Measurements from ENCODE around the gene STYX.
"Not testable (repeated sequence)": the region's sequence is repeated elsewhere in the genome, so short reads cannot be mapped to it uniquely, and the experiment has no call there.

Gene STYX

DNA sequence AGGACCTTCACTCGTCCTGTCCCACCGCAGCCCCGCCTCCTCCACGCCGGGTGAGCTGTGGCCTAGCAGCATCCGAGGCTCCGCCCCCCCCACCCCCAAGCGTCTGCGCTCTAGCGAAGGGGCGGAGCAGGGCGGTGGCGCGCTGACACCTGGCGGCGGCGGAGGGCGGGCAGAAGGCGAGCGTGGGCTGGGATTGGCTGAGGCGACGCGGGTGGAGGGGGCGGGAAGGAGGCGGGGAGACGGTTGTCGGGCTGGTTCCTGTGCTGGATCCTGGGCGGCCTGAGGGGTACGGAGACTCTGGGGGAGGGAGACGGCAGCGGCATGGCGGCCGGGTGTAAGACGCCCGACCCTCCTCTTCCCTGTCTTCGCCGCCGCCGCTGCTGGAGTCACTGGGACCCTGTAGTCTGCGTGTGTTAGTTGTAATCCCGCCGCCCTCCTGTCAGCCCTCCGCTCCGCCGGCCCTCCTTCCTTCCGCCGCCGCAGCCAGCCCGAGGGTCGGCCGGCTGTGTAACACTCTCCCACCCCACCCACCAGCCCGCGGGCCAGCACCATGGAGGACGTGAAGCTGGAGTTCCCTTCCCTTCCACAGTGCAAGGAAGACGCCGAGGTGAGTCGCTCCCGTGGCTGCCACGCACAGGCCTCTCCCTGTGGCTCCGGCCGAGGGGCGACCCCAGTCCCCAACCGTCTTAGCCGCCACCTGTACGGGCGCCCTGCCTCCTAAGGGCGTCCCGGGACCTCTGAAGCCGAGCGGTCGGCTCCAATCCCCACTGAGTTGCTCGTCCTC lies at the start of gene STYX:
Gene STYX, plus strand, starts transcription at position 242 of the 784 bp plus-strand sequence. Its CDS starts 309 bp downstream, at position 551.
- DNase-seq, result peak; percentile 95

DNA sequence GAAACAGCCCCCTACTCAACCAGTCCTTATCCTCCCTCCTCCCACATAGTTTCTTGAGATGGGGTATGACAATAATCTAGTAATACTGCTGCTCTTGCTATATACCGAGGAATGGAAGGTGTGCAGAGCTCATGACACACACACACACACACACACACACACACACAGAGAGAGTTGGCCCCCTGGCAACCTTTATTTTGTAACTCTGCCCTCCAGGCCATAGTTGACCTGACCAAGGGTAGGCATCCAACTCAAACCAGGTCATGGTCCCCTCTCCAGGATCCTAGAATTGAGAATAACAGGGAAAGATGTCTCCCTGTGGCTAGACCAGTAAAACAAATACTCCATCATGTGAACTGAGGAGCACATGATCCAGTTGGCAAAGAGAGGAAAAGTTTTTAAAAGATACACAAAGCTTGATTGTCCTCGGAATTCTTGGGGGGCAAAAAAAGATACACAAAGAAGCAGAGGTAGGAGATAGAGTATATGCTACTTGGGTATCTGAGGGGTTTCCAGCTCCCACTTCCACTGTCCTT lies 45.9 kb upstream of the STYX start:
- DNase-seq, result no peak

DNA sequence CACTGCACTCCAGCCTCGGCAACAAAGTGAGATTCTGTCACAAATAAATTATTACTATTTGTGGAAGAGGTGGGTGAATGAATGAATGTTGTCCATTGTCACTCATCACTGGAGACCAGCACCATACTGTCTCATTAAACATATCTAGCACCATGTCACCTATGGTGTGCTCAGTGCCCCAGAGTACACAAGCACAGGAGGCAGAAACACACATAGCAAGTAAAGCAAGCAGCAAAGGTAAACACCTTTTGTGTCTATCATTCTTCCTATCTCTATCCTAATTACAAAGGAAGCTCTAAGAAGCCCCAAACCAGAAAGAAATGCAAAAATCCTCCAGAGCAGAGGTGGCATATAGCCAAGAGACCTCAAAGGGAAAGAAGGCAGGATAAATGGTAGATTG lies 43.8 kb upstream of the STYX start:
- DNase-seq, result no peak

DNA sequence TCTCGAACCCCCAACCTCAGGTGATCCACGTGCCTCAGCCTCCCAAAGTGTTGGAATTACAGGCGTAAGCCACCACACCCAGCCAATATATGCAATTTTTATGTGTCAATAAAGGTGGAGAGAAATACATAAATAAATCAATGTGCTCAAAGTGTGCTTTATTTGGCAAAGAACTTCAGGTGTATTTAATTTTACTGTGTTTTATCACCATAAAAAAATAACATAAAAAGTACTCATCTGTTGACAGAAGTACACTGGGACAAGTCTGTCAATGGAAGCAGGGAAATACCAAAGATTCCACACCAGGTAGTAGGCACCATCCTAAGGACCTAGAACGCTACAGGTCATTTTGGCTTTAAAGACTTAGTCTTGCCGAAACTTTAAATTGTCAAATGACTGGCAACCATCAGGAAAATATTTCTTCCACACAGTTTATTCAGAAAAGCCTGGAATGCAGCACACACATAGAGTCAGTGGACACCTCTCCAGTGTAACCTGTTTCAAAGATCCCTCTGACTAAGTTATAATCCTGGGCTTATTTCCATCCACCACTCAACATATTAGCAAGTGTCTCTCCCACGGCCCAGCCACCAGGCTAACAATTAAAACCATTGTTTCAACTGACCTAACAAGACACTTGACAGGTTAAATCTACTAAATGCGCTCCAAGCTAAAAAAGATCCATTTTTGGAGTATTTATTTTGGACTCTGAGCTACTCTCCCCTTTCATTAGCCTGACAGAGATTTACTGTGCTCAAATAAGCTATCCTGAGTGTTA lies 38.8 kb upstream of the STYX start:
- no peak for DNase-seq

DNA sequence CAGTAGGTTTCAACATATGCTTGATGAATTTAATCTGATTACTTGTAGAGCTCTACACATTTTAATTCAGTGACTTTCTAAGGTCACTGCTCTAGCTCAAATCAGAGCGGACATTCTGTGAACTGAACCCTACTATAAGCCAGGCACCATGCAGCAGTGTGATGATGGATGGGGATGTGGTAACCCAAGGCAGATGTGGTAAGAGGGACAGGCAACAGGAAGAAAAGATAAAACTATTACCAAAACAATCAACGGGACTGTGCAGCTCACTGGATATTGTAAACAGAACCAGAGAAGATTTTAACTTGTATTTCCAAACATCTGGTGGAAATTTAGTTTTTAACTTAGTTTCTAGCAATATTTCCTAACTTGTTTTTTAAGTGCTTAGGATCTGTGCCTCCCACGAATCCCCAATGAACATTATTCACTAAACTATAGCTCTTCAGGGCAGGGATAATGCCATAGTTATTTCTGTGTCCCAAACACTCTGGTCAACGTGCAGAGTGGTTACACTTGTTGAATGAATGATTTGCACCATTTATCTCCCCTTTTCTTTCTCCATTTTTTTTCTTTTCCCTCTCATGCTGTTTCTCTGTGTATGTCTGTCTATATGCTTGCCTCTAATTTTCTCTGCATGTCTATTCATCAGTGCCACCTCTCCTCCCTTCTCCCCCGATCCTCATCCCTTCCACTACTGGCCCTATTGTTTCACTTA lies 37.6 kb upstream of the STYX start:
- DNase-seq, result no peak

GRCh38 chr14:52693036-52693435 lies 36.9 kb upstream of the STYX start:
- DNase-seq, result no peak

- DNase-seq, result no peak
Measured at GRCh38 chr14:52693532-52693931, 36.4 kb upstream of the STYX start.

DNA sequence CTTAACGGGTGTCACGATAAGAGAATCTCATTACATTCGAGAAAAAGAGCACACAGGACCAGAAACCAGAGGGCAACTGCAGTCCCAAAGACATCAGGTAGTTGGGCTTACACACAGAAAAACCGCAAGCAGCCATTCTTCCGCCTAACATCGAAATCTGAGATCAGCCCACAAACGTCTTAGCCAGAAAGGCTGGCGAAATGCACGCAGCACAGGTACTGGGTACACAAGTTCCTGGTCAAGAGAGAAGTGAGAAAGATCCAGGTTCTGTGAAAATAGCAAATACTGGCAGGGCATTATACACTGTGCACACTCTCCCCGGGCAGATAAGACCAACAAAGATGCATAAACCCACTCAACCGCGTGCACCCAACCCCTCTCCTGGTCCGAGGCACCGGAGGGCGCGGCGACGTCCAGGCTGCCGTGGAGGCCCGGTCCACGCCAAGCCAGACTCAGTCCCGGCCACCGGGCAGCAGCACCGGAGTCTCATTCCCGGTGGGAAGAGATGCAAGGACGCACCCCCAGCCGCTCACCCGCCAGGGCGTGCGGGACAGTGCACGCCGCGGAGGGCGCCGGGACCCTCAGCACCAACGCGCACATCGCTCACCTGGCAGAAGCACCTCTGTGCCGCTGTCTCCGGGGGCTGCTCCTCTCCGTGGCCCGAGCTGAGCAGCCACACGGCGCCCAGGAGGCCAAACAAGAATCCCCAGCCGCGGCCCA lies 35.0 kb upstream of the STYX start:
- no peak for DNase-seq

DNA sequence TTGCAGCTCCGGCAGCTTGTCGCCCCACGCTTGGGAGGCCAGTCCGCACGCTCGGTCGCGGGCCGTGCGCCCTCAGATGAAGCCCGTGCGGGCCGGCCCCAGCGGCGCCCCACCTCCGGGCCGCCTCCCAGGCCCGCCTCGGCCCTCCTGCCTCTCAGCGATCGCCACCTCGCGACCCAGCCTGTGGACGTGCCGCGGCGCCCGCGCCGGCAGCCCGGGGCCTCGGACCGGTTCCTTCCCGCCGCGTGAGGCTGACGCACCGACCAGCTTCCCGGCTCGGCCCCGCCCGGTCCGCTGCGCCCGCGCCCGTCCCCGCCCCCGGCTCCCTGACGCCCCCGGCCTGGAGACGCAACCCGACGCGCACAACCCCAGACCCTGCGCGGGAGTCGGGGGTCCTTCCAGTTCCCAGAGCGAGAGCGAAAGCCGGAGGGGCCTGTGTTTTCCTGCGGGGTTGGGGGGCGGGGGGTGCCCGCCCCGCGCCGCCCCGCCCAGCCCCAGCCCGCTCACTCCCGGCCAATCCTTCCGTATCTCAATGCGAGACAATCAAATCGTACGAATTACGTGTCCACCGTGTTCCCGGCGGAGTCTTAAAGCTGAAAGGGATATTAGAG lies 34.4 kb upstream of the STYX start, which contains the start of gene ERO1A:
Gene ERO1A, minus strand, starts transcription at position 78 of the 611 bp plus-strand sequence. Its CDS starts 77 bp downstream, at position 1.
- peak; percentile 21 for DNase-seq

DNA sequence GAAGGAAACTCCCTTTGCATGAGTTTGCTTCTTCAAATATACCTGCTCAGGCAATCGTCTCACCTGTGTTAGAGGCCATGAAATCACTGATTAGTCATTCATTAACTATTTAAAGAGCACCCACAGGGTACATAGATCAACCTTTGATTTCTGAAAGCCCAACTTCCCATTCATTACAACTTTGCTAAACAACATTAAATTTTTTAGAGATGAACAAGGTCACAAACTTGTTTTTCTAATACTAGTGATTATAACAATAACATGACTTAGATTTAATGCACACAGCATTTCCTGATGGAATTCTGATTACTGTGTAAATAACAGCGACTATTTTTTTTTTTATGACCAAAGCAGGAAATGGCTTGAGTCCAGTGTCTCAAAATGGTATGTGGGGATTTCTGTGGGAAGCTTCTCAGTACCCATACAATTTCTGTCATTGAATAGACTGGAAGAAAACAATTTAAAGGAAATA lies 29.2 kb upstream of the STYX start:
- no peak for DNase-seq

GRCh38 chr14:52701223-52701622 lies 28.7 kb upstream of the STYX start:
- no peak for DNase-seq

DNA sequence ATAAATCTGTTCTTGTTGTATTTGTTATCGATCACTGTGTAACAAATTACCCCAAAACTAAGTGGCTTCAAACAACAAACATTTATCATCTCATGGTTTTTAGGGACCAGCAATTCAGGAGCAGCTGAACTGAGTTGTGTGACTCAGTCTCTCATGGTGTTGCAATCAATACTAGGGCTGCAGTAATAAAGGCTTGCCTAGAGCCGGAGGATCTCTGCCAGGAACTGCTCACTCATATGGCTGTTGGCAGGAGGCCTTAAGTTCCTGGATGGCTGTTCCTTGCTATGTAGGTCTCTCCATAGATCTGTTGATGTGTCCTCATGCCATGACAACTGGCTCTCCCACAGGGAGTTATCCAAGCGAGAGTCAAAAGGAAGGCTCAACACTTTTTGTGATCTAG lies 26.7 kb upstream of the STYX start:
- DNase-seq, result no peak

- no peak for DNase-seq
Measured at GRCh38 chr14:52703664-52704063, 26.3 kb upstream of the STYX start.

GRCh38 chr14:52706286-52706685 lies 23.7 kb upstream of the STYX start:
- DNase-seq, result no peak

- DNase-seq, result peak; percentile 88
Measured at GRCh38 chr14:52706724-52707706, 23.0 kb upstream of the STYX start, which contains the start of gene PSMC6. Gene PSMC6 (plus strand): TSS chr14:52707200. CDS start chr14:52707220, 20 bp downstream.

GRCh38 chr14:52711666-52712065 lies 18.3 kb upstream of the STYX start:
- DNase-seq, result no peak

DNA sequence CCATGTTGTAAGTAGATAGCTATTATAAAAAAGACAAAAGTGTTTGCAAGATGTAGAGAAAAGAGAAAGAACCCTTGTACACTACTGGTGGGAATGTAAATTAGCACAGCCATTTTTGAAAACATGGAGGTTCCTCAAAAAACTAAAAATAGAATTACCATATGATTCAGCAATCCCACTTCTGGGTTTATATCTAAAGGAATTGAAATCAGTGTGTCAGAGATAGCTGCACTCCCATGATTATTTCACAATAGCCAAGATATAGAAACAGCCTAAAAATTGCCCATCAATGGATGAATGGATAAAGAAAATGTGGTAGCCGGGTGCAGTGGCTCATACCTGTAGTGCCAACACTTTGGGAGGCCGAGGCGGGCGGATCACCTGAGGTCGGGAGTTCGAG lies 13.8 kb upstream of the STYX start:
- no peak for DNase-seq

- no peak for DNase-seq
Measured at GRCh38 chr14:52723514-52724359, 6.2 kb upstream of the STYX start.

- no peak for DNase-seq
Measured at GRCh38 chr14:52724360-52724644, 5.7 kb upstream of the STYX start.

GRCh38 chr14:52727509-52727908 lies 2.5 kb upstream of the STYX start:
- DNase-seq, result not testable (repeated sequence)
